ENCODE results near the gene VGLL3.
A peak's percentile ranks its signal among the peaks of the same experiment; 100 is the strongest.

Gene VGLL3

GRCh38 chr3:86949850-86950249 is 41.1 kb downstream of the VGLL3 start:
- no peak for DNase-seq (ENCODE audit: low spot score)

- peak; percentile 49 for DNase-seq (ENCODE audit: low spot score)
Observed at GRCh38 chr3:86948822-86949221, 42.1 kb downstream of the VGLL3 start.

GRCh38 chr3:86942206-86942605 is 48.7 kb downstream of the VGLL3 start:
- no peak for DNase-seq (ENCODE audit: low spot score)

GRCh38 chr3:86938416-86939105 is 52.4 kb downstream of the VGLL3 start:
- peak; percentile 71 for DNase-seq (ENCODE audit: low spot score)

GRCh38 chr3:86937306-86937791 is 53.6 kb downstream of the VGLL3 start:
- DNase-seq (ENCODE audit: low spot score): peak; percentile 74

GRCh38 chr3:86934851-86935250 is 56.1 kb downstream of the VGLL3 start:
- DNase-seq (ENCODE audit: low spot score): no peak

GRCh38 chr3:86930831-86931230 is 60.1 kb downstream of the VGLL3 start:
- DNase-seq (ENCODE audit: low spot score): no peak

GRCh38 chr3:86930181-86930580 is 60.8 kb downstream of the VGLL3 start:
- DNase-seq (ENCODE audit: low spot score): no peak

GRCh38 chr3:86929046-86929445 is 61.9 kb downstream of the VGLL3 start:
- DNase-seq (ENCODE audit: low spot score): peak; percentile 68

- DNase-seq (ENCODE audit: low spot score): peak; percentile 75
Observed at GRCh38 chr3:86923071-86923491, 67.9 kb downstream of the VGLL3 start.

GRCh38 chr3:86921971-86922680 is 68.8 kb downstream of the VGLL3 start:
- peak; percentile 2 for DNase-seq (ENCODE audit: low spot score)

- no peak for DNase-seq (ENCODE audit: low spot score)
Observed at GRCh38 chr3:86914670-86915069, 76.3 kb downstream of the VGLL3 start.

- no peak for DNase-seq (ENCODE audit: low spot score)
Observed at GRCh38 chr3:86913160-86913559, 77.8 kb downstream of the VGLL3 start.

GRCh38 chr3:86895202-86895601 is 95.7 kb downstream of the VGLL3 start:
- no peak for DNase-seq (ENCODE audit: low spot score)

GRCh38 chr3:86890741-86891396 is 100.1 kb downstream of the VGLL3 start:
- no peak for DNase-seq (ENCODE audit: low spot score)

Measured in AG08395 (cell line).